HEK293T (cell line): ENCODE measurements around the gene SPEM3.

Experiments
- CTCF ChIA-PET: fragments of 350-600 bp; formaldehyde crosslinking; extraction: SDS; loops from one replicate; lab custom pipeline; 2021; ENCODE audit warnings: antibody characterized with exemption, inconsistent platforms; lab: Yijun Ruan, JAX
- POLR2A ChIA-PET: fragments of 350-600 bp; formaldehyde crosslinking; extraction: SDS; loops from one replicate; lab custom pipeline; 2020; ENCODE audit warnings: antibody characterized with exemption, inconsistent platforms; lab: Yijun Ruan, JAX
- DNase-seq: peaks from one replicate; pipeline ENCODE4 v3.0.0; 2012; ENCODE audit warnings: mixed read lengths; ENCODE audit errors: extremely low spot score
- ARNT ChIP-seq: fragments of 450-650 bp; IDR thresholded peaks from 2 replicates; pipeline ENCODE4 v1.6.1; 2017; ENCODE audit warnings: mild to moderate bottlenecking
- BHLHE40 ChIP-seq: fragments of 450-650 bp; IDR thresholded peaks from 2 replicates; pipeline ENCODE4 v1.6.1; 2016; ENCODE audit warnings: mild to moderate bottlenecking, moderate library complexity, borderline replicate concordance
- CTBP1 ChIP-seq: fragments of 450-650 bp; IDR thresholded peaks from 2 replicates; pipeline ENCODE4 v1.6.1; 2016; ENCODE audit warnings: borderline replicate concordance
- ELF4 ChIP-seq: fragments of 450-650 bp; IDR thresholded peaks from 2 replicates; pipeline ENCODE4 v1.6.1; 2017; ENCODE audit warnings: antibody characterized with exemption
- FOXA1 ChIP-seq: fragments of 450-650 bp; IDR thresholded peaks from 2 replicates; pipeline ENCODE4 v1.6.1; 2016; ENCODE audit warnings: mild to moderate bottlenecking
- FOXK2 ChIP-seq: fragments of 450-650 bp; IDR thresholded peaks from 2 replicates; pipeline ENCODE4 v1.6.1; 2016; ENCODE audit warnings: mild to moderate bottlenecking
- FOXM1 ChIP-seq: fragments of 450-650 bp; IDR thresholded peaks from 2 replicates; pipeline ENCODE4 v1.6.1; 2017; ENCODE audit warnings: mild to moderate bottlenecking, borderline replicate concordance
- HDGF ChIP-seq: fragments of 450-650 bp; IDR thresholded peaks from 2 replicates; pipeline ENCODE4 v1.6.1; 2017; ENCODE audit warnings: antibody characterized with exemption, borderline replicate concordance
- L3MBTL2 ChIP-seq: fragments of 450-650 bp; conservative IDR thresholded peaks from 2 replicates; pipeline ENCODE4 v1.6.1; 2016; ENCODE audit warnings: mild to moderate bottlenecking
- LEF1 ChIP-seq: fragments of 450-650 bp; IDR thresholded peaks from 2 replicates; pipeline ENCODE4 v1.6.1; 2017; ENCODE audit warnings: mild to moderate bottlenecking, borderline replicate concordance
- NFRKB ChIP-seq: fragments of 450-650 bp; IDR thresholded peaks from 2 replicates; pipeline ENCODE4 v1.6.1; 2016; ENCODE audit warnings: mild to moderate bottlenecking, moderate library complexity
- SP1 ChIP-seq: fragments of 450-650 bp; IDR thresholded peaks from 2 replicates; pipeline ENCODE4 v1.6.1; 2017
- SUZ12 ChIP-seq: fragments of 450-650 bp; IDR thresholded peaks from 2 replicates; pipeline ENCODE4 v1.6.1; 2016; ENCODE audit warnings: mild to moderate bottlenecking
- TARDBP ChIP-seq: fragments of 450-650 bp; IDR thresholded peaks from 2 replicates; pipeline ENCODE4 v1.6.1; 2016
- ZNF384 ChIP-seq: fragments of 450-650 bp; IDR thresholded peaks from 2 replicates; pipeline ENCODE4 v1.6.1; 2016
- TF ChIP-seq, protein P1 (sequence below): fragments of 450-650 bp; IDR thresholded peaks from 2 replicates; pipeline ENCODE4 v1.6.1; 2016

The SPEM3 gene

DNA sequence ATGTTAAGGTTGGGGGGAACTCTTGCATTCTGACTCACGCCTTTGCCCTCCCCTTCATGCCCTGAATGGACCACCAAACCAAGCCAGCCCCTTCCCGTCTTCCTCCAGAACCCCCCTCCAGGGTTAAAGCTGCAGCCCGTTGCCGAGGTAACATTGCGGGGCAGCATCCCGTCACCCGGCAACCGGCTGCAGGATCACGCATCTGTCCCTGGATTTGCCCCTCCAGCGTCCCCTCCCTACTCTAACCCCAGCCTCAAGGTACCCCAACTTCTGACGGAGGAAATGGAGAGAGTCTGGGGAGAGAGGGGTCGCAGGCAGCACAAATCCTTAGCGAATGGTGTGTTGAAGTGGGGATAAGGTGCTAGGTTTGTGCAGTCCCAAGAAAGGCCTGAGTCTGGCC is 21.6 kb upstream of the SPEM3 start:
- no peak for DNase-seq
- ChIA-PET POLR2A (interaction anchor here (1.1 to 2.7 kb wide), 5 partner anchors 13 to 78 kb away, joined by 3 to 9 read pairs (median 4); partner anchors contain the start of genes CHRNB1, NEURL4, PLSCR3 and TMEM102), CTCF (interaction anchor here (1.2 kb wide), 1 partner anchor 52 kb away, joined by 3 read pairs; the partner anchor contains the start of gene TMEM95)
- TF ChIP-seq FOXM1 (no peak), L3MBTL2 (no peak), SUZ12 (no peak), ZNF384 (no peak), SP1 (no peak), LEF1 (no peak), NFRKB (no peak)

DNA sequence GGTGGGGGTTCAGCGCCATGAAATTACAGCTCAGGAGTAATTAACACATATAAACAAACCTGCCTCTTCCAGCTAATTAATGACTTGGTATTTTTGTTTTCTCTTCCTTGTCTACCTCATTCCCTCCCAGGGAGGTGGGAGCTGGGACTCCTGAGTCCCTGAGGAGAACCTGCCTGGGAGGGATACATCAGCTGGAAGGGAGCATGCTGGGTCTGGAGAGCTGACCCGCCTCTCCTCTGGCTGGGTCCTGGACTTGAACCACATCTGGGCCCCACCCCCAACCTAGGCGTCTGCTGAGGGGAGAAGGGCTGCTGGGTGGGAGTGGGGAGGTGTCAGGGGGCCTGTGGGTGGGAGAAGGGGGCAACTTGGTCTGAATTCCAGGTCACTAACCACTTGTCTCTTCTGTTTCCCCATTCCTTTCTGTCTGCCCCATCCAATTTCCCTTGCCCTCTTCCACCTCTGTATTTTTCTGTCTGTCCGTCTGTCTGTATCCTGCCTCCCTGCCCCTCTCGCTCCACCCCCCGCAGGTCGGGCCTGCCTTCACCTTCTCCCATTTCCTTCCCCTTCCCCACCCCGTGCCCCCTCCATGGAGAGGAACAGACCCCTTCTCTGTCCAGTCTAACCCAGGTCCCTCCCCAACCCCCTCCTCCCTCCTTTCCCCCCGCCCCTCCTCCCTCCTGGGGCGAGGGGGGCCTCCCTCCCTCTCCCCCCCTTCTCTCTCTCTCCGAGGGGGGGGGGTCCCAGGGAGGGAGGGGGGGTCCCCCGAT is 21.0 kb upstream of the SPEM3 start, which contains the start of gene NLGN2:
Gene NLGN2, plus strand, starts transcription at position 361 of the 767 bp plus-strand sequence. CDS start 411 bp downstream, outside the sequence.
- TF ChIP-seq FOXM1 (no peak), SUZ12 (no peak), LEF1 (no peak)
- ChIA-PET POLR2A (interaction anchor here (1.1 to 2.7 kb wide), 5 partner anchors 13 to 78 kb away, joined by 3 to 9 read pairs (median 4); partner anchors contain the start of genes CHRNB1, NEURL4, PLSCR3 and TMEM102), CTCF (no interaction called here)
- DNase-seq = no peak

DNA sequence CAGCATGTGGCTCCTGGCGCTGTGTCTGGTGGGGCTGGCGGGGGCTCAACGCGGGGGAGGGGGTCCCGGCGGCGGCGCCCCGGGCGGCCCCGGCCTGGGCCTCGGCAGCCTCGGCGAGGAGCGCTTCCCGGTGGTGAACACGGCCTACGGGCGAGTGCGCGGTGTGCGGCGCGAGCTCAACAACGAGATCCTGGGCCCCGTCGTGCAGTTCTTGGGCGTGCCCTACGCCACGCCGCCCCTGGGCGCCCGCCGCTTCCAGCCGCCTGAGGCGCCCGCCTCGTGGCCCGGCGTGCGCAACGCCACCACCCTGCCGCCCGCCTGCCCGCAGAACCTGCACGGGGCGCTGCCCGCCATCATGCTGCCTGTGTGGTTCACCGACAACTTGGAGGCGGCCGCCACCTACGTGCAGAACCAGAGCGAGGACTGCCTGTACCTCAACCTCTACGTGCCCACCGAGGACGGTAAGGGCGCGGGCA is 20.4 kb upstream of the SPEM3 start:
- no peak for DNase-seq
- ChIA-PET CTCF (no interaction called here), POLR2A (interaction anchor here (1.1 to 1.5 kb wide), 3 partner anchors 9 to 79 kb away, joined by 3 to 4 read pairs (median 4); partner anchors contain the start of genes NEURL4 and TMEM102)
- TF ChIP-seq TARDBP (no peak), L3MBTL2 (no peak), FOXA1 (no peak), NFRKB (no peak)
- TF ChIP-seq, protein P1, sequence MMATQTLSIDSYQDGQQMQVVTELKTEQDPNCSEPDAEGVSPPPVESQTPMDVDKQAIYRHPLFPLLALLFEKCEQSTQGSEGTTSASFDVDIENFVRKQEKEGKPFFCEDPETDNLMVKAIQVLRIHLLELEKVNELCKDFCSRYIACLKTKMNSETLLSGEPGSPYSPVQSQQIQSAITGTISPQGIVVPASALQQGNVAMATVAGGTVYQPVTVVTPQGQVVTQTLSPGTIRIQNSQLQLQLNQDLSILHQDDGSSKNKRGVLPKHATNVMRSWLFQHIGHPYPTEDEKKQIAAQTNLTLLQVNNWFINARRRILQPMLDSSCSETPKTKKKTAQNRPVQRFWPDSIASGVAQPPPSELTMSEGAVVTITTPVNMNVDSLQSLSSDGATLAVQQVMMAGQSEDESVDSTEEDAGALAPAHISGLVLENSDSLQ = no peak

DNA sequence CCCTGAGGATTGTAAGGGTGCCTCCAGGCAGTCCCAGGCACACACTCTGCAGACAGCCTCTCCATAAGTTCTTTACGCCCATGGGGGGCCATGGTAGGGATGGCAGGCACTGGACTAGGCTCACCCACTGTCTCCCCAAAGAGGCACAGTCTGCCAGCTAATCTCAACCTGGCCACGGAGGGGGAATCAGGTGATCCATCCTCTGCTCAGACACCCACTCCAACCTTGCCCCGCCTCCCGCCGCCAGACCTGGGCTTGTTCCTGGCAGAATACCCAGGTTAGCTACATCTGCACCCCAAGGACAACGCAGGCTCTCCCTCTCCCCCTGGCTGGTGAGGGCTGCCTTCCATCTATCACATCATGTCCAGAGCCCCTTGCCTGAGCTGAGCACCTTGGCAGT is 19.8 kb upstream of the SPEM3 start:
- no peak for DNase-seq
- TF ChIP-seq NFRKB = no peak
- TF ChIP-seq TARDBP = no peak
- TF ChIP-seq FOXM1 = no peak
- no peak for TF ChIP-seq SP1
- TF ChIP-seq LEF1 = no peak
- TF ChIP-seq ZNF384 = no peak
- no peak for TF ChIP-seq FOXA1
- POLR2A ChIA-PET = interaction anchor here (0.9 to 1.3 kb wide), 3 partner anchors 10 to 55 kb away, joined by 3 to 4 read pairs (median 3); partner anchors contain the start of gene TMEM102
- CTCF ChIA-PET = no interaction called here

DNA sequence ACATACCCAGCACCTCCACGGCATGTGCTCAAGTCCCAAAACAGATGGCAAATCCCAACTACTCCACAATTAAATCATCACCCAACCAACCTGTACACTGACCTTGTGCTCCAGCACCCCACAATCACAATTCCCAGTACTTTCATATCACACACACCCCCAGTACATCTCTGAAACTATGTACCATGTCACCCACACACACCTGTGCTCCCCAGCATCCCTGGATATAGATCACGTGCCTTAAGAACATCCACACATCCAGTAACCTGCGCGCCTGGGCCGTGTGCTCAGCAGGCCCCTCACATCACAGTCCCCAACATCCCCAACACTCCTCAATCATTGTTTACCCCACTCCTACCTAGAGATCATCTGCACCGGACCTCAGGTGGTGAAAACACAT is 18.9 kb upstream of the SPEM3 start:
- CTCF ChIA-PET = no interaction called here
- DNase-seq = no peak
- TF ChIP-seq LEF1 (no peak), FOXM1 (no peak), ARNT (no peak), ZNF384 (no peak), HDGF (no peak), SP1 (no peak), FOXK2 (no peak), BHLHE40 (no peak), SUZ12 (no peak), FOXA1 (no peak), ELF4 (no peak), NFRKB (no peak), L3MBTL2 (no peak), TARDBP (no peak), CTBP1 (no peak)
- TF ChIP-seq, protein P1 = no peak
- POLR2A ChIA-PET = interaction anchor here (1.3 to 1.4 kb wide), 2 partner anchors 26 to 31 kb away, joined by 3 to 4 read pairs; partner anchors contain the start of gene TMEM102

DNA sequence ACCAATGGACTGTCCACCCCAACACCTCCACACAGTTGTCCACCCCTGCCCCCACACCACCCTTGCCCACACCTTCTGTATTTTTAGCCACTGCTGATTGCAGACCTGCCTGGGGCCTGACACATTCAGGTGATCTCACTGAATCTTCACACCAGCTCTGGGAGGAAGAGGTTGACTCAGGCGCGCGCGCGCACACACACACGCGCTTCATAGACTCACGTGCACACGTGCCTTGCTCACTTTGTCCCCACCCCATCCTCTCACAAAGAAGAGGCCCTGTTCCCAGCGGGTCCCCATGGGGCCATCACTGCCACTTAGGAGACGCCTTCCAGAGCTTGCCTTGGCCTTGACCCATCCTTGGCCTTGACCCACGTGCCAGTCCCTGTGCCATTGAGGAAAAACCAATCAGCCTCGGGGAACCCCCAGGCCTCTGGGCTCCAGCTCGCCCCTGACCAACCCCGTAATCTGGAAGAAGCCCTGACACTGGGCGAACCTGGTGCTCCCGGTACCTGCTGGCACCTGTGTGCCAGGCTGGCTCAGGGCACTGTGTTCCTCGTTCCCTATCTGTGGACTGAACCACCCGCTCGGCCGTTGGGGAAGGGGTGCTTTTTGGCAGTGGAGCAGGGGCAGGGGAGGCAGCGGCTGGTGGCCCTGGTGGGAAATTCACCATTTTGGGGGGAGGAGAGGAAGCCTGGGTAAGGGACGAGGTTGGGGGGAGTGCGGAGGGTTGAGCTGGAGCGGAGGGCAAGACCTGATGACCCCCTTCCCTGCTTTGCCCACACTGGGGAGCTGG is 17.8 kb upstream of the SPEM3 start:
- ChIA-PET POLR2A (interaction anchor here (1.4 kb wide), 1 partner anchor 30 kb away, joined by 3 read pairs; no protein-coding TSS in a partner anchor), CTCF (no interaction called here)
- no peak for DNase-seq
- TF ChIP-seq ELF4 = no peak
- no peak for TF ChIP-seq FOXA1
- TF ChIP-seq NFRKB = no peak
- TF ChIP-seq FOXK2 = no peak
- TF ChIP-seq TARDBP = no peak
- TF ChIP-seq CTBP1 = no peak
- TF ChIP-seq BHLHE40 = no peak
- no peak for TF ChIP-seq SUZ12
- TF ChIP-seq FOXM1 = no peak
- TF ChIP-seq ARNT = no peak
- TF ChIP-seq ZNF384 = no peak
- TF ChIP-seq, protein P1 = no peak
- TF ChIP-seq HDGF = no peak
- no peak for TF ChIP-seq LEF1
- TF ChIP-seq SP1 = no peak
- TF ChIP-seq L3MBTL2 = no peak
